NCI-H2107 (cell line): Measurements from ENCODE around the gene ZYX.

Source experiments
- DNase-seq: peaks from one replicate; lab custom pipeline; 2025; lab: John Stamatoyannopoulos, UW

ZYX gene, protein sequence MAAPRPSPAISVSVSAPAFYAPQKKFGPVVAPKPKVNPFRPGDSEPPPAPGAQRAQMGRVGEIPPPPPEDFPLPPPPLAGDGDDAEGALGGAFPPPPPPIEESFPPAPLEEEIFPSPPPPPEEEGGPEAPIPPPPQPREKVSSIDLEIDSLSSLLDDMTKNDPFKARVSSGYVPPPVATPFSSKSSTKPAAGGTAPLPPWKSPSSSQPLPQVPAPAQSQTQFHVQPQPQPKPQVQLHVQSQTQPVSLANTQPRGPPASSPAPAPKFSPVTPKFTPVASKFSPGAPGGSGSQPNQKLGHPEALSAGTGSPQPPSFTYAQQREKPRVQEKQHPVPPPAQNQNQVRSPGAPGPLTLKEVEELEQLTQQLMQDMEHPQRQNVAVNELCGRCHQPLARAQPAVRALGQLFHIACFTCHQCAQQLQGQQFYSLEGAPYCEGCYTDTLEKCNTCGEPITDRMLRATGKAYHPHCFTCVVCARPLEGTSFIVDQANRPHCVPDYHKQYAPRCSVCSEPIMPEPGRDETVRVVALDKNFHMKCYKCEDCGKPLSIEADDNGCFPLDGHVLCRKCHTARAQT

DNA sequence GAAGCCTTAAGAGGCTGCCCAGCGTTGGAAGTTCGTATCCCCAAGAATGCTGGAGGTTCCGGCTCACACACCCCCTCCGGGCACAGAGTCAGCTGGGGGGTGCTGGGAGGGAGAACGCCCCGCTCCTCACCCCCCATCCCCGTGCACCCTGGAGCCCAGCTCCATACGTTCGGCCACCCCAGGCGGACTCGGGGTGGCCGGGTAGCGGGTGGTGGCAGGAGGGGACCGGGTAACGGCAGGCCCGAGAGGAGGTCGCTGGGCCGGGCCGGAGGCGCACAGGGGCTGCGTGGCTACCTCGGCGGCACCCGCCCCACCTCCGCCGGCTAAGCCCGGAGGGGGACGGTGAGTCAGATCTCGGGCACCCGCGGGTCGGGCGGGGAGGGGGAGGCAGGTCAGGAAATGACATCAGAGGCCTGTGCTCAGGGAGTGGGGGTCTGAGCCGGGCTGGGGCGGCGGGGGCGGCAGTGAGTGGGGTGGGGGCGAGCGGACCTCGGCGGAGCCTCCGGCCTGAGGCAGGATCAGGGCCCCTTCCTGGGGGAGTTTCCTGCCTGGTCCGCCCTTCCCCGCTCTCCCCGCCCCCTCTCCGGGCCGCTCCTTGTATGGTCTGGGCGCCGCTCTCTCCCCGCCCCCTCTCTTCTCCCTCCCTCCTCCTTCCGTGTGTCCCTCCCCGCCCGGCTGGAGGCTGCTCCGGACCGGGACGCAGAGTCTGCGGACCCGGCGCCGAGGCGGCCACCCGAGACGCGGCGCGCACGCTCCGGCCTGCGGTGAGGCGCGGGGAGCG lies at the start of gene ZYX:
Gene ZYX, plus strand, starts transcription at position 700 of the 781 bp plus-strand sequence. CDS start 227 bp downstream, outside the sequence.
- DNase-seq, result no peak

- DNase-seq, result no peak
Observed at GRCh38 chr7:143334244-143334643, 46.9 kb upstream of the ZYX start.

- DNase-seq, result no peak
Observed at GRCh38 chr7:143337216-143337615, 43.9 kb upstream of the ZYX start.

GRCh38 chr7:143341842-143342241 lies 39.3 kb upstream of the ZYX start:
- no peak for DNase-seq

DNA sequence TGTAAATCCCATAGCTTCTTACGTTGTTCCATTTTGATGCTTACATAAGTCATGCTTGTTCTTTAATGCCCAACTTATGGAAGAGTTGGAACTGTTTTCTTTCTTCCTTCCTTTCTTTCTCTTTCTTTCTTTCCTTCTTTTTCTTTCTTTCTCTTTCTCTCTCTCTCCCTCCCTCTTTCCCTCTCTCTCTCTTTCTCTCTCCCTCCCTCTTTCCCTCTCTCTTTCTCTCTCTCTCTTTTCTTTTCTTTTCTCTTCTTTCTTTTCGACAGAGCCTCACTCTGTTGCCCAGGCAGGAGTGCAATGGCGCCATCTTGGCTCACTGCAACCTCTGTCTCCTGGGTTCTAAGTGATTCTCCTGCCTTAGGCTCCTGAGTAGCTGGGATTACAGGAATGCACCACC lies 37.5 kb upstream of the ZYX start:
- DNase-seq, result no peak

DNA sequence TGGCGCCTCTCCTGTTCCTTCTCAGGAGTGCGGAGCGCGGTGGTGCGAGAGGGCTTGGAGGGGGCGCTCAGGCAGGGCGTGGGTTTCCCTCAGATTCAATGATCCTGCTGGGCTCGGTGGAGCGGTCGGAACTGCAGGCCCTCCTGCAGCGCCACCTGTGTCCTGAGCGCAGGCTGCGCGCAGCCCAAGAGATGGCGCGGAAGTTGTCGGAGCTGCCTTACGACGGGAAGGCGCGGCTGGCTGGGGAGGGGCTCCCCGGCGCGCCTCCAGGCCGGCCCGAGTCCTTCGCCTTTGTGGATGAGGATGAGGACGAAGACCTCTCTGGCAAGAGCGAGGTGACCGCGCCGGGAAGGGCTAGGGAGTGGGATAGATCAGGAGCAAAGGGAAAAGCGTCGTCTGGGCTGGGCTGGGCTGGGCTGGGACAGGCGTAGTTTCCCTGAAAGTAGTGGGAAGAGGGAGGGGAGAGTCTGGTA lies 35.7 kb upstream of the ZYX start:
- no peak for DNase-seq

- no peak for DNase-seq
Observed at GRCh38 chr7:143346018-143346417, 35.1 kb upstream of the ZYX start.

GRCh38 chr7:143347950-143348349 lies 33.2 kb upstream of the ZYX start:
- no peak for DNase-seq

DNA sequence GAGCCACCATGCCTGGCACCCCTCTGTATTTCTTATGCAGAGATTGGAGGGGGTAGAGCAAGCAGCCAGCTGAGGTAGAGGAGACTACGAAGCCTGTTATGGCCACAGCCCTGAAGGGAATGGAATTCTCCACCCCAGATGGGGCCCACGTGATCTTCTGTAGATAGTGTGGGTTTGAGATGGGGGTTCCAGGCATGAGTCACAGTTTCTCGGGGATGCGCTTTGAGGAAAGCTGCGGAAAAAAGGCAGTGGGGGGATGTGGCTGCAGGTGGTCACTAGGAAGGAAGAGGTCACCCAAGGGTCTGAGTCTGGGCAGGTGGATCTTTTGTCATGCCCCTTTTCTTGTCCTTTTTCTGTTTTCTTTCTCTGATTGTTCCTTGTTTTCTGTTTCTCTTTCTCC lies 30.1 kb upstream of the ZYX start:
- DNase-seq, result no peak

- no peak for DNase-seq
Observed at GRCh38 chr7:143351574-143351973, 29.6 kb upstream of the ZYX start.

GRCh38 chr7:143352531-143353002 lies 28.6 kb upstream of the ZYX start:
- DNase-seq, result no peak

DNA sequence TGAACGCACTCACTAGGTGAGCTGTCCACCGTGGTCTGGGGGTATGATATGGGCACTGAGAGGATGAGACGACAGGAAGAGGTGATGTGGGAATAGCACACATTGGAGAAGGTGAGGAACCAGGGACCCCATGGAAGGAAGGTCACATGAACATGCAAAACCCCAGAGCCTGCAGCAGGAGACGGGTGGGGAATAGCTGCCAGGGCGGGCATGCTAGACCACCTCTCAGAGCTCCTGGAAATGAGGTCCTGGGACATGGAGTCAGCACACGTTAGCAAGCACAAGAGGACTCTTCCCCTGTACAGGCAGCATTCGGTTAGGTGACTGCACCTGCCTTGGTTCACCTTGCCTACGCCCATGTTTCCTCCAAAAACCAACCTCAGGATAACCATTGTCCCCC lies 26.8 kb upstream of the ZYX start:
- no peak for DNase-seq

- no peak for DNase-seq
Observed at GRCh38 chr7:143354965-143355364, 26.2 kb upstream of the ZYX start.

- no peak for DNase-seq
Observed at GRCh38 chr7:143355450-143356385, 25.4 kb upstream of the ZYX start.

GRCh38 chr7:143356414-143357050 lies 24.6 kb upstream of the ZYX start:
- no peak for DNase-seq

DNA sequence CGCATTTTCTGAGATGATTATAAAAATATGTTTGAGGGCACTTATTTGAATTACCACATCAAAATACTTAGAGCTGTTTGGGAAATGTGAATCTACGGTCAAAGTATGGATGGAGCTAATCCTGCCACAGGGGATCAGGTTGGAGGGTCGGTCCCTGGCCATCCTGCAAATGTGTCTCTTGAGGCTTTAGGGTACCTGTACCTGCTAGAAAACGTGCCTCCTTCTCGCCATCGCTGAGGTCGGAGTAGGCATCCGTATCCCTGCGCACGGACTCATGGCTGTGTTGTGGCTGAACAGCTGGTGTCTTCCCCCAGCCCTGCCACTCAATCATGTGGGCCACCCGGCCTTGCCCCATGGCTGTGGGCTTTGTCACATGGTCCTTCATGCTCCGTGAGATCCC lies 22.5 kb upstream of the ZYX start:
- no peak for DNase-seq

GRCh38 chr7:143359771-143360353 lies 21.3 kb upstream of the ZYX start:
- DNase-seq, result no peak

DNA sequence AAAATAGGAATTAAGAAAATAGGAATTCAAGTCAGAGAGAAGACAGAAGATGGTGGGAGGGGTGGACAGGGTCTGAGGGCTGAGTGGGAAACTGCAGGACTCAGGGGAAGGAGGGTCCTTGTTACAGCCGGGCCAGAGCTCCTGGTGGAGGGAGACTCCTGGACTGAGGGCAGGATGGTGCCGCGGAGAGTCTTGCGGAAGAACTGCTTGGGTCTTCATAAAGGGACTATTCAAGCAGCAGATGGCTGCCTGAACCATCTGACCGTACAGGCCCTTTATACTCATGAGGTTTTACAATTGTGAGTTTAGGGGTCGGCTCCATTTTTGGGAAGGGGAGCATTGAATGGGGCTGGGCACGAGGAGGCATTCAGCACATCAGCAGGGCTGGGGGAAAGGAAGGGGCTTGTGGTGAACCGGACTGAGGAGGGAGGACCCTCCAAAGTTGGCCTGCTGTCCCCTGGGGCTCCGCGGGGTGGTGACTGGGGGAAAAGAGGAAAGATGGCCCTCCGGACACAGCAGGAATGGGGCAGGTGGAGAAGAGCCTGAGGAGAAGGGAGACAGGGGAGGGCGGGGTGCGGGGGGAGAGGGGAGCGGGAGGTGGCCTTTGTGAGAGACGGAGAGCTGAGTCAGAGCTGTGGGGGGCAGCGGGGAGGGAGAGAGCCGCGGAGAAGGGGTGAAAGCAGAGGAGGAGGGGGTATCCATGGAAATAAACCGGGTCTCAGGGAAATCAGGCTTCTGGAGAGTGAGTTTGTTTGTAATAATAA lies 20.2 kb upstream of the ZYX start:
- DNase-seq, result no peak

DNA sequence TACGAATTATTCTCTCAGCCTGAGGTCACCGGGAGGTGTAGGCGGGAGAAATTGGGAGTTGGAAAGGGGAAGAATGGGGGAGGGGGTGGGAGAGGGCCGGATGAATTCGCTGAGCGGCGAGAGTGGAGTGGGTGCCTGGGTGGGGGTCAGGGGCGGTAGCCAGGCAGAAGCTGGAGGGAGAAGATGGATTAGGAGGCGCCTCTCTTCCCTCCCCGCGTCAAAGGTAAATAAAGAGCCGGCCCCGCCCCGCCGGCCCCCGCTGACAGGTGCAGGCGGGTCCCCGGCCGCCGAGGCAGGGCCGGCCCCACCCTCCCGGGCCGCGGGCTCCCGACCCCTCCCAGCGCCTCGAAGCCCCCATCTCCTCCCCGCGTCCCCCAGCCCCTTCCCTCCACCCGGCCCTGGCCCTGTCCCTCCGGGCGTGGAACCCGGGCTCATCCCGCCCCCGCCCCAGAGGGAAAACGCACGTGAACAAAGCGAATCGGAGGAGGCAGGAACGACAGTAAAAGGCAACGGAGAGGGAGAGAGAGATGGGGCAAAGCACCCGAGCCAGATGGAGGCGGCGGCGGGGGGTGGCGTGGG lies 19.5 kb upstream of the ZYX start:
- DNase-seq, result no peak
